Measurements from ENCODE around the gene ZIC4.
A peak's percentile ranks its signal among the peaks of the same experiment; 100 is the strongest.

ZIC4 gene

GRCh38 chr3:147368151-147368550 lies 38.2 kb downstream of the ZIC4 start:
- DNase-seq: no peak

DNA sequence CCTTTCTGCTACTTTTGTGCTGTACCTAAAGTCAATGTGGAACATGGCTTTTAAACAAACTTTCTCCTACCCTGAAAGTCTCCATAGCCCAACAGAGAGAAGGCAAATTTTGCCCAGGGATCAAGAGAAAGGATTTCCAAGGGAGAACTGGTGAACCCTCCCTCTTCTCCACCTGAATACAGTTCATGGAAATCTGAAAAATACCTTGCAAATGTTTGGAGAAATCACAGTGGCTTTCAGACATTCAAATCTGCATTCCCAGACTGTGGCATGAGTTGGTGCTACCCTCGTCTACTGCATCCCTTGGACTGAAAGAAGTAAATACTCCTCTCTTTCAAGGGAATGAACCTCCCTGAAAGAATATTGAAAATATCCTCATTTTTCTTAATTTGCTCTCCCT lies 38.7 kb downstream of the ZIC4 start:
- no peak for DNase-seq

DNA sequence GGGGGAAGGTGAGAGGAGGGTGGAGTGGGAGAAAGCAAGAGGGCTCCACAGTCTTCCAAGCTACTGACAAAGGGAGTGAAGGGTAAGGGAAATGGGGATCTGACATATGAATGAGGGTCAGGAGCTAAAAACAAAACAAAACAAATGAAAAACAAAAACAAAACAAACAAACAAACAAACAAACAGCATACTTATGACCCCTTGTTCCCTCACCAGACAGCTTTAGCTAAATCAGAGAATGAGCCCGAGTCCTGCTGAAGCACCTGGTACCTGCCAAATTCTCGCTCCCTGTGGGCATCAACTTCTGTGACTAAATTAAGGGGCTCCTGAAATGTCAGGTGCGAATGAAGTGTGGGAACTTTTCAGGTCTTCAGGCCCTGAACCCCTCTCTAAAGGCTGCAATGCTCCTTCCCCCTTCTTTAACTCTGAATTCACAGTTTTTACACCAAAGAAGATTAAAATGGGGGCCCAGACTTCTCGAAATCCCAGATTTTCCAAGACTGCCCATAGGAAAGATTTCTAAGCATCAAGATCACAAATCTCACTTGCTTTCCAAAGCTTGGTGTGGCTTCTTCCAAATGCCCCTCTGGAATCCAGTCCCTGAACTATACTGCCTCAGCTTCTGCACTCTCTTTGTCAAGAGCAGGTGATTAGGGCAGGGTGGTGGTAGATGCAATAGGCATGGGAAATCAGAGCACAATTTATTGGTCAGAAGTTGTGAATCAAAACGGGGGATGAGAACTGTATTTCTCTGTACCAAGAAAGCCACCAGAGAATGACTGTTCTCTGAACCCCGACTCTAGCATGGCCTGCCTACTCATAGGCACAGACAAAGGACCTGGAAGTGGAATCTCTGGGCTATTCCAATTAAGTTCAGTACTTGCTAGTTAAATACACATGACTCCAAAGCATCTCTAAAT lies 40.9 kb downstream of the ZIC4 start:
- no peak for DNase-seq

- DNase-seq: no peak
Observed at GRCh38 chr3:147364771-147365170, 41.6 kb downstream of the ZIC4 start.

DNA sequence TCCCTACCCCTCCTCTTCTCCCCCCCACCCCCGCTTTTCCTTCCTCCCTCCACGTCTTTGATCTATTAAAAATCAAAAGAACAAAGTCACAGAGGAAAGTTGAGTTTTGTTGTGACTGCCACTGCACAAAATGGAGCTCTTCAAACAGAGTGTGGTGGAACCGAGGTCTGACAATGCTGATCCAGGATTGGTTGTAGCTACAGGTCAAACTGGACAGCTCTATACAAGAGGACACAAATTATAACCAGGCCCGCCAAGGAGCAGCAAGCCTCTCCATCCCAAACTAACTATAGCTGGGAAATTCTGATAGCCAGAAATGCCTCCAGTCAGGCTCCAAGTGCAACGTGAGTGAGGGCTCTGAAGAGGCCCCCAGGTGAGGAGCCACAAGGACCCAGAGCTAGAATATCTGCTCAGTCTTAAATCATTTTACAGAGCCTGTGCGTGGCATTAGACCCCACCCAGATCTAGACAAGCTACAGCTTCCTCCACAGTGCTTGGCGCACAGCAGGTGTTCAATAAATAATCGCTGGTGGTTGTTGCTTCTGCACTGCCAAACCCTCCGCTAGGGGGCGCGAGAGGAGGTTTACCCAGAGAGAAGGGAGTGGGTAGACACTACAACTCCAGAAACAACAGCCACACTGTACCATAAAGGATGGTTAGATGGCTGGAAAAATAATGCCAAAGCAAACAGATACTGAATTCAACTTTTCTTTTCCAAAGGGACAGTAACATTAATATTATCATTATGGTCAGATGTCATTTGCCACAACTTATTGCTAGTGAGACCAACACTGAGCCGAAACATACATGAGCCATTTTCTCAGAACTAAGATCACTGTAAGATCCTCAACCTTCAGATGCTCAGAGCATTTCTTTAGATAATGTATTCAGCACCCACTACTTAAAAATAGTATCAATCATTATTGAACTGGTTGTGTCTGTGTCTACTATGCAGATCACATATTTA lies 44.6 kb downstream of the ZIC4 start:
- DNase-seq: peak; percentile 72

DNA sequence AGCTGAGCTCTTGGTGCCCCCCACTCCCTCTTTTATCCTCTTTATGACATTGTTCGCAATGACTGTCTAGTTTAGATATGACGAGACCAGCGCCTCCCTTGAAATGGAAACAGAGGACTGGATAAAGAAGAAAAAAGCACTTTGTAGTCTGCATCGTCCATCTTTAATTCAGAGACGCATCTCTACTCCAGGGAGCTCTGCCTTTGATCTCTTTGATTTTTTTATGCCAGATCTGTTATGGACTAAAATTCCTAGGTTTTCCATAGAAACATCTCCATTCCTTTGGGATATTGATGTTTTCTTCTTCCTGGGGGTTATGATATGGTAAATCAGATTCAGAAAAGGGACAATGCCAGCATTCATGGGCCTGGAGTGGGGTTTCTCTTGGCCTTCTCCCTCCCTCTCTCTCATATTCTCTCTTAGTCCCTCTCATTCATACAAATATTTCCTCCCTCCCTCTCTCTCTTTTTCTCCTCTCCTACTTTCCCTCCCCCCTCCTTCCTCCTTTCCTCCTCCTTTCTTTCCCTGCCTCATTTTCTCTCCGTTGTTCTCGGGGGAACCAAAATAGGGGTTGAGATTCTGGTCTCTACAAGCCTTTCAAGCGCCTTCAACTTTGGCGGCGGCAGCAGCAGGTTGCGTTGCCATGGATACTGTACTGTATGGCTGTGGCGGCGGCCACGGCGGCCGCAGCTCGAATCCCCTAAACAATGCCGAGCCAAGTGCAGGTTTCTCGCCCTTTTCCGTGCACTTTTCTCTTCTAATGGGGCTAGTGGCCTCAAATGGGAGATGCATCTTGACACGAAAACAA lies 45.5 kb downstream of the ZIC4 start:
- no peak for DNase-seq

GRCh38 chr3:147360051-147360439 lies 46.3 kb downstream of the ZIC4 start:
- no peak for DNase-seq

DNA sequence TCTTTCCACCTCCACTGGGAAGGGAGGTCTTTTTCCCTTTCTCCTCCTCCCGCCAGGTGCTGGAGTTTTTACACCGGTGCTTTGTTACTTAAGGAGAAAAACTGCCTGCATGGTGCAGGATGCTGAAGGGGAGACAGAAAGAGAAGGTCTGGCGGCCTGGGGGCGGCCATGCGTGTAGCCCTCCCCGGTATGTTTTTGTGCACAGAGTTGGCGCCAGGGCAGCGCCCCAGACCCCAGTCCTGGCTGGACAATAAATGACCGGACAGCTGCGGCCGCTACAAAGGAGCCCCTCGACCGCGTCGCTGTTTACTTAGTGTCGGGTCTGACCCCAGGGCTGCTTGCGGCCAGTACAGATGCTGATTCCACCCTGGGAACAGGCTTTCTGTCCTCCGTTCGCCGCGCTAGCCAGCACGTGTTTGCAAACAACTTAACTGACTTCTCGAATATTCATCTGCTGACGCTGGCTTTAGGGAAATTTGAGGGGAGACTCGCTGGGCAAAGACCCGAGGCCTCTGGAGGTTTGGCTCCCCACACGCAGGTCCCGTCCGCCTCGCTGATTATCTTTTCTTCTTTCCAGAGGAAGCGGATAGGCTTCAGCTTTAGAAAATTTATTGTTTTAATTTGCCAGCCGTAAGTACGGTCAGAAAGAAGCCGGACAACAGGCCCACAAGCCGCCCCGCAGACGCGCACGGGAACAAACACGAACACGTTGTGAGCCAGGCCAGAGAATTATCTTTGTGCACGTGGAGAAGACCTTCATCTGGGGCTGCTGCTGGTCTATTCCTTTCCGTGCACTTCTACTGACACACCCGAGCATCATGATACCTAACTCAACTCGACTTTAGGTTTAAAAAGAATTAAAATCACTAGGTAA lies 46.9 kb downstream of the ZIC4 start:
- DNase-seq: no peak

DNA sequence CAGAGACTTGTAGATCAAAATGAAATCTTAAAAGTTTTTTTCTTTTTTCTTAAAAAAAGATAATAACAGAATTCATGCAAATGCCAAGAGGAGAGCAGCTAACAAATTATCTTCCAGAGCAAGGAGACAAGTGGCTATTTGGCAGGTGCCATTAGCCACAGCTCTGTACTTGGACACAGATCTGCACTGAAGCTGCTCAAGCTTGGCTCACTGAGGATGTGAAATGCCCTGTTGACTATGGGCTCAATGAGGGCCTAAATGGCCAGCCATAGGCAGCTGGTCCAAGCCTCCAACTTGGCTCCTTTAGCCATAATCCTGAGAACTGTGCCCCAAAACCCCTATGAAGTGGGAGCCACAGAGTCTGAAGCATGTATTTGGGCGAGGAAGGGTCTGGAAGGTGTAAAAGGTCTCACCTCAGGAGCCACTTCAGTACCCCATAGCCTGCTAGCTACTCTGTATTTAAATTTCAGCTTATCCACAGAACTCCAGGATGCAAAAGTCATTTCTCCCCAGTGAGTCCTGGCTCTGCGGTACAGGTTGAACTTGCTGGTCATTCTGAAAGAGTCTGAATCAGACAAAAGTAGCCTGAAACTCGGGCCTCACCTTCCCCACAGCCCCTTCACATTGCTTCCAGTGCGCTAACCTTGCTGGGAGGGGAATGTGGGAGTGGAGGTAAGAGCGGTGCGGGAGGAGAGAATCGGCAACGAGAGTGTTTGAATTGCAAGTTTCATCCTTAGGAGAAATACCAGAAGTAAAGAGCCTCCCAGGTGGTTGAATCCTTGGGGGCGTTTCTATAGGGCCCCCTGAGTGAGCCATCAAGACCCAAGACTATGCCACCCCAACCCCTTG lies 48.0 kb downstream of the ZIC4 start:
- DNase-seq: no peak

GRCh38 chr3:147356909-147357900 lies 49.1 kb downstream of the ZIC4 start:
- DNase-seq: no peak

DNA sequence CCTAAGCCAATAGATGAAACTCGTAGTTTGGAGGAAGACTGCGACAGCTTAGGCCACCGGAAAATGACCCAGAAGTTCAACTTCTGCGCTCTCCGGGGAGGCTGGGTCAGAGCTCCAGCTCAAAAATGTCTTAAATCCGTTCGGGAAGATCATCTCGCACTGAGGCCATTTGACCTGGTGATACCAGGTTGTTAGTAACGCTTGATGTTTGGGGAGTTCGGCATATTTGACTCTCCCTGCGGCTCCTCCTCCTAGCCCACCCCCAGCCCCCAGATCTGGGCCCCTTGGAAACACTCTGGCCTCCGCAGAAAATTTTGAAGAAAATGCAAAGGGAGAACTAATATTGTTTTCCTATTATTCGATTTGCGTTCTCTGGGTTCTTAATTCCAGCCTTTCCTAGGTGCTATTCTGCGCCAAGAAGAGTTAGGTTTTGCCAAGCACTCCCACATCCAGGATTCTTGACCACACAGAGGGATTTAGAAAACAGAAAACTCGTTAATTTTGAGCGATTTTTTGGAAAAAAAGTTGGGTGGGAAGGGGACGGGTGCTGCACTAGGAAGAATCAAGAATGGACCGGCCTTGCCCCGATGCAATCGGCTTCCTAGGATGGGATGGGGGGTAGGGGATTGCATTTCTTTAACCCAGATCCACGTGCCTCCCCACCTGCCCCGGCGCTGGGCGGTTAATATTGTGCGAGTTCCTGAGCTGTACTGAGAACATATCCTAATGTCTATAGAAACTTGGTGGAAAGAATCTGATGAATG lies 50.0 kb downstream of the ZIC4 start:
- DNase-seq: no peak

DNA sequence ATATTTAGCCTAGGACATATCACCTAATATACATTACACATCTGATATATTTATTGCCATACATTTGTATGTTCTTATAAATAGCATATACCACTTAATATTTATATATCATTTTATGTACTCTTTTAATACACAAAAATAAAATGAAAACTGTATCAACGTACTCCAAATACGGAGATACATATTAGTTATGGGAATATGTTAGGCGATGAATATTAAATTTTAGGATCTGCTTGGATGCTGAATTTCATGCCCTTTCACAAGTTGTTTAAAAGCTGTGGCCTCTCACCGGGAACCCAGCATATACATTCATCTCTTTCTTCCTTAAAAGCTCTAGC lies 50.6 kb downstream of the ZIC4 start:
- no peak for DNase-seq

DNA sequence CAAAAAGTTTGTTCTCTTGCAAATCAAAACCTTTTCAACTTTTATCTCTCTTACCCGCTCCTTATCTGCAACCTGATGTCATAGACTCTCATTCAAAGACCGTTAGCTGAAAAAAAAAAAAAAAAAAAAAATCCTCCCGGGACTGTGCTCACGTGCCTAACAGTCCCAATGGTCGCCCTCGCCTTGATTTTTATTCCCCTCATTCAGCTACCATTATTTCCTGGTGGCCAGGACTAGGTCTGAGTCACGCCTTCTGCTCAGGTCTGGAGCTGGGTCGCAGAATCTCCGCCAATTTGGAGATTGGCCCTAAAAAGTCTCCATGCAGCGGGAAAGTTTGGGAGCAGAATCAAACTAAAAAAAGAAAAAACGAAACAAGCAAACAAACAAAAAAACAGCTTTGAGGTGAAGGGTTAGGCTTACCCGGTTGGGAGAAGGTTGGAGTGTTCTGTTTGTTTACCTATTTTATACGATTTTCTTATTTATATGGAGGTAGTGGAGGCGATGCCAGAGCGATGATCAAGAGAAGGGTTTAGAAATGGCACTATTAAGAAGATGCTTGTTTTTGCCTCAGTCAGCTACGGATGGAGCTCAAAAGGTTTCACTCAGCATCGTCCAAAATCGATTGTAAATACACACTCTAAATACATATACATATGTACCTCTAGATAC lies 51.1 kb downstream of the ZIC4 start:
- no peak for DNase-seq

DNA sequence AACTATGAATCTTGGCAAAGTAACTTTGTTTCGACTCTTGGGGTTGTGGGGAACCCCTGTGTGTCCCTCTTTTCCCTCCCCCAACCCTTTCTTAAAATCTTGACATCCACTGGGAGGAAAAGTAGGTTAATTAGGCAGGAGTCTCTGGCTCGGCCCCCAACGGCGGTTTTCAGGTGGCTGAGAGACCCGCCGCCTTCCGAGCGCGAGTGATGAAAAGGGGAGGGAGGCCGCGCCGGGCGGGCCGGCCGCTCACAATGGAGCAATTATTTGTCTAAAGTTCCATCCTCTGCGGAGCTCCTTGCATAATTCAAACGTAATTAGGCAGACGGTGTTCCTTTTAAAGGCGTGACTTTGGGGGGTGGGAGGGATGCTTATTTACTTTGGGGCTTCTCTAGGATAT lies 51.7 kb downstream of the ZIC4 start:
- DNase-seq: no peak

- DNase-seq: no peak
Observed at GRCh38 chr3:147351301-147351700, 55.0 kb downstream of the ZIC4 start.

- no peak for DNase-seq
Observed at GRCh38 chr3:147348976-147349375, 57.4 kb downstream of the ZIC4 start.

- no peak for DNase-seq
Observed at GRCh38 chr3:147343926-147344325, 62.4 kb downstream of the ZIC4 start.

- DNase-seq: no peak
Observed at GRCh38 chr3:147341727-147342126, 64.6 kb downstream of the ZIC4 start.
